ENCODE results near the gene JAKMIP1.

JAKMIP1 gene

GRCh38 chr4:6093671-6094070 lies 106.7 kb downstream of the JAKMIP1 start:
- H3K36me3 Mint-ChIP-seq: no peaks in the 10 kb centered on the region
- no peak overlapping the region for H3K27ac Mint-ChIP-seq
- H3K9me3 Mint-ChIP-seq: peaks cover 3% of the 10 kb centered on the region
- H3K27me3 Mint-ChIP-seq: peaks cover 1% of the 10 kb centered on the region
- ATAC-seq (ENCODE audit: low read depth): no peak
- no peaks in the 10 kb centered on the region for H3K4me1 Mint-ChIP-seq
- H3K4me3 Mint-ChIP-seq: no peak overlapping the region
- DNase-seq (ENCODE audit: low spot score in 2 of 2): no peak

GRCh38 chr4:6092971-6093370 lies 107.4 kb downstream of the JAKMIP1 start:
- Mint-ChIP-seq H3K36me3 (no peaks in the 10 kb centered on the region), H3K27me3 (peaks cover 1% of the 10 kb centered on the region), H3K4me3 (no peak overlapping the region), H3K27ac (no peak overlapping the region), H3K9me3 (peaks cover 3% of the 10 kb centered on the region), H3K4me1 (no peaks in the 10 kb centered on the region)
- DNase-seq (ENCODE audit: low spot score in 2 of 2) (no peak), ATAC-seq (ENCODE audit: low read depth) (no peak)

- Mint-ChIP-seq H3K9me3 (peaks cover 3% of the 10 kb centered on the region), H3K27ac (no peak overlapping the region), H3K36me3 (no peaks in the 10 kb centered on the region), H3K4me1 (no peaks in the 10 kb centered on the region), H3K27me3 (peaks cover 1% of the 10 kb centered on the region), H3K4me3 (no peak overlapping the region)
- no peak for DNase-seq (ENCODE audit: low spot score in 2 of 2)
- no peak for ATAC-seq (ENCODE audit: low read depth)
These were observed 108.2 kb downstream of the JAKMIP1 start for GRCh38 chr4:6092131-6092530.

GRCh38 chr4:6090931-6091330 lies 109.4 kb downstream of the JAKMIP1 start:
- no peak for ATAC-seq (ENCODE audit: low read depth)
- no peak for DNase-seq (ENCODE audit: low spot score in 2 of 2)
- Mint-ChIP-seq H3K27ac (no peak overlapping the region), H3K27me3 (peaks cover 2% of the 10 kb centered on the region), H3K9me3 (peaks cover 3% of the 10 kb centered on the region), H3K4me1 (no peaks in the 10 kb centered on the region), H3K4me3 (no peak overlapping the region), H3K36me3 (no peaks in the 10 kb centered on the region)

- ATAC-seq (ENCODE audit: low read depth) (no peak), DNase-seq (ENCODE audit: low spot score in 2 of 2) (no peak)
- Mint-ChIP-seq H3K9me3 (no peaks in the 10 kb centered on the region), H3K27ac (no peak overlapping the region), H3K4me1 (no peaks in the 10 kb centered on the region), H3K36me3 (no peaks in the 10 kb centered on the region), H3K4me3 (no peak overlapping the region), H3K27me3 (peaks cover 2% of the 10 kb centered on the region)
These were observed 111.4 kb downstream of the JAKMIP1 start for GRCh38 chr4:6088950-6089349.

GRCh38 chr4:6087669-6088341 lies 112.5 kb downstream of the JAKMIP1 start:
- peaks cover 2% of the 10 kb centered on the region for H3K27me3 Mint-ChIP-seq
- no peaks in the 10 kb centered on the region for H3K9me3 Mint-ChIP-seq
- no peak for DNase-seq (ENCODE audit: low spot score in 2 of 2)
- H3K36me3 Mint-ChIP-seq: no peaks in the 10 kb centered on the region
- no peak for ATAC-seq (ENCODE audit: low read depth)
- H3K4me1 Mint-ChIP-seq: no peaks in the 10 kb centered on the region
- H3K4me3 Mint-ChIP-seq: no peak overlapping the region
- no peak overlapping the region for H3K27ac Mint-ChIP-seq

GRCh38 chr4:6086846-6087245 lies 113.5 kb downstream of the JAKMIP1 start:
- Mint-ChIP-seq H3K27ac (no peak overlapping the region), H3K36me3 (no peaks in the 10 kb centered on the region), H3K4me1 (no peaks in the 10 kb centered on the region), H3K27me3 (peaks cover 2% of the 10 kb centered on the region), H3K4me3 (no peak overlapping the region), H3K9me3 (no peaks in the 10 kb centered on the region)
- DNase-seq (ENCODE audit: low spot score in 2 of 2) (no peak), ATAC-seq (ENCODE audit: low read depth) (no peak)

GRCh38 chr4:6085691-6086628 lies 114.4 kb downstream of the JAKMIP1 start:
- Mint-ChIP-seq H3K4me1 (no peaks in the 10 kb centered on the region), H3K4me3 (no peak overlapping the region)
- ATAC-seq (ENCODE audit: low read depth): no peak

GRCh38 chr4:6085028-6085690 lies 115.2 kb downstream of the JAKMIP1 start:
- H3K4me3 Mint-ChIP-seq: no peak overlapping the region
- H3K36me3 Mint-ChIP-seq: no peaks in the 10 kb centered on the region
- ATAC-seq (ENCODE audit: low read depth) (no peak), DNase-seq (ENCODE audit: low spot score in 2 of 2) (no peak)
- H3K4me1 Mint-ChIP-seq: no peaks in the 10 kb centered on the region
- H3K27me3 Mint-ChIP-seq: peaks cover 2% of the 10 kb centered on the region
- H3K27ac Mint-ChIP-seq: no peak overlapping the region
- H3K9me3 Mint-ChIP-seq: no peaks in the 10 kb centered on the region

More at GRCh38 chr4:6085691-6086628, 114.4 kb downstream of the JAKMIP1 start:
- Mint-ChIP-seq H3K36me3 (no peaks in the 10 kb centered on the region), H3K9me3 (no peaks in the 10 kb centered on the region), H3K27me3 (peaks cover 2% of the 10 kb centered on the region), H3K27ac (no peak overlapping the region)
- no peak for DNase-seq (ENCODE audit: low spot score in 2 of 2)

GRCh38 chr4:6079965-6080364 lies 120.4 kb downstream of the JAKMIP1 start:
- Mint-ChIP-seq H3K4me3 (no peak overlapping the region), H3K9me3 (peaks cover 2% of the 10 kb centered on the region), H3K27me3 (no peaks in the 10 kb centered on the region), H3K27ac (no peak overlapping the region), H3K4me1 (no peaks in the 10 kb centered on the region), H3K36me3 (no peaks in the 10 kb centered on the region)
- ATAC-seq (ENCODE audit: low read depth) (no peak), DNase-seq (ENCODE audit: low spot score in 2 of 2) (no peak)

GRCh38 chr4:6078560-6078959 lies 121.8 kb downstream of the JAKMIP1 start:
- DNase-seq (ENCODE audit: low spot score in 2 of 2): no peak
- Mint-ChIP-seq H3K4me3 (no peak overlapping the region), H3K4me1 (no peaks in the 10 kb centered on the region), H3K36me3 (no peaks in the 10 kb centered on the region), H3K27ac (no peak overlapping the region), H3K27me3 (no peaks in the 10 kb centered on the region), H3K9me3 (peaks cover 2% of the 10 kb centered on the region)
- no peak for ATAC-seq (ENCODE audit: low read depth)

GRCh38 chr4:6076391-6076790 lies 124.0 kb downstream of the JAKMIP1 start:
- ATAC-seq (ENCODE audit: low read depth): no peak
- peaks cover 2% of the 10 kb centered on the region for H3K9me3 Mint-ChIP-seq
- no peak overlapping the region for H3K4me3 Mint-ChIP-seq
- DNase-seq (ENCODE audit: low spot score in 2 of 2): no peak
- no peaks in the 10 kb centered on the region for H3K4me1 Mint-ChIP-seq
- H3K27ac Mint-ChIP-seq: no peak overlapping the region
- no peaks in the 10 kb centered on the region for H3K36me3 Mint-ChIP-seq
- H3K27me3 Mint-ChIP-seq: no peaks in the 10 kb centered on the region

- no peak for ATAC-seq (ENCODE audit: low read depth)
- no peak for DNase-seq (ENCODE audit: low spot score in 2 of 2)
- no peaks in the 10 kb centered on the region for H3K36me3 Mint-ChIP-seq
- H3K9me3 Mint-ChIP-seq: peaks cover 2% of the 10 kb centered on the region
- H3K27me3 Mint-ChIP-seq: no peaks in the 10 kb centered on the region
- no peaks in the 10 kb centered on the region for H3K4me1 Mint-ChIP-seq
- H3K4me3 Mint-ChIP-seq: no peak overlapping the region
- H3K27ac Mint-ChIP-seq: no peak overlapping the region
These were observed 125.6 kb downstream of the JAKMIP1 start for GRCh38 chr4:6074758-6075157.

All from memory B cell (primary cell).